Measurements from ENCODE around the gene XRN2. TPM values are rescaled to one million over a fixed set of nuclear protein-coding genes. Genes with fewer than 3 reads are reported as not detected.
A peak's percentile ranks its signal among the peaks of the same experiment; 100 is the strongest.

Gene XRN2
- total RNA-seq, 4 donors from 2014 or later: 27.3 to 71.0 (median 29.9) TPM

GRCh38 chr20:21325296-21325695 lies 22.2 kb downstream of the XRN2 start:
- H3K4me1 ChIP-seq: peaks cover 0 to 20% (median 4%) of the 10 kb centered on the region in 4 donors
- H3K27ac ChIP-seq: no peak overlapping the region
- no peak overlapping the region for H3K4me3 ChIP-seq
- peaks cover 0 to 12% (median 0%) of the 10 kb centered on the region in 3 donors for H3K36me3 ChIP-seq
- no peaks in the 10 kb centered on the region for H3K9me3 ChIP-seq
- H3K27me3 ChIP-seq: no peaks in the 10 kb centered on the region
- TF ChIP-seq CTCF (IDR thresholded peaks at IDR 0.05): no peak
- TF ChIP-seq POLR2A (IDR thresholded peaks at IDR 0.05): no peak
- DNase-seq: no peak

- Histone ChIP-seq H3K4me1 (peaks cover 0 to 20% (median 4%) of the 10 kb centered on the region in 4 donors), H3K27me3 (no peaks in the 10 kb centered on the region), H3K9me3 (no peaks in the 10 kb centered on the region), H3K36me3 (peaks cover 0 to 14% (median 0%) of the 10 kb centered on the region in 3 donors), H3K4me3 (no peak overlapping the region), H3K27ac (peak overlapping the region in 1 of 4 donors; percentile 36)
- TF ChIP-seq POLR2A (IDR thresholded peaks at IDR 0.05): no peak
- no peak for TF ChIP-seq CTCF (IDR thresholded peaks at IDR 0.05)
- DNase-seq: no peak
Observed at GRCh38 chr20:21326700-21327099, 23.6 kb downstream of the XRN2 start.

GRCh38 chr20:21336455-21337151 lies 33.5 kb downstream of the XRN2 start:
- H3K4me1 ChIP-seq: no peaks in the 10 kb centered on the region
- no peaks in the 10 kb centered on the region for H3K9me3 ChIP-seq
- H3K36me3 ChIP-seq: peaks cover 0 to 80% (median 0%) of the 10 kb centered on the region in 3 donors
- H3K4me3 ChIP-seq: no peak overlapping the region
- H3K27me3 ChIP-seq: no peaks in the 10 kb centered on the region
- TF ChIP-seq POLR2A (IDR thresholded peaks at IDR 0.05) (no peak), CTCF (IDR thresholded peaks at IDR 0.05) (no peak)
- no peak for DNase-seq
- no peak overlapping the region for H3K27ac ChIP-seq

GRCh38 chr20:21338291-21338690 lies 35.2 kb downstream of the XRN2 start:
- no peaks in the 10 kb centered on the region for H3K4me1 ChIP-seq
- DNase-seq: no peak
- peaks cover 0 to 66% (median 0%) of the 10 kb centered on the region in 3 donors for H3K36me3 ChIP-seq
- no peak overlapping the region for H3K27ac ChIP-seq
- no peaks in the 10 kb centered on the region for H3K9me3 ChIP-seq
- H3K4me3 ChIP-seq: no peak overlapping the region
- TF ChIP-seq POLR2A (IDR thresholded peaks at IDR 0.05) (no peak), CTCF (IDR thresholded peaks at IDR 0.05) (no peak)
- no peaks in the 10 kb centered on the region for H3K27me3 ChIP-seq

GRCh38 chr20:21339499-21339898 lies 36.4 kb downstream of the XRN2 start:
- H3K27ac ChIP-seq: no peak overlapping the region
- no peaks in the 10 kb centered on the region for H3K9me3 ChIP-seq
- H3K4me3 ChIP-seq: no peak overlapping the region
- no peak for DNase-seq
- H3K36me3 ChIP-seq: peaks cover 0 to 64% (median 0%) of the 10 kb centered on the region in 3 donors
- H3K27me3 ChIP-seq: no peaks in the 10 kb centered on the region
- H3K4me1 ChIP-seq: no peaks in the 10 kb centered on the region
- TF ChIP-seq POLR2A (IDR thresholded peaks at IDR 0.05) (no peak), CTCF (IDR thresholded peaks at IDR 0.05) (no peak)

All from Peyer's patch (tissue), 4 donors.